ENCODE results near the gene SORCS3. TPM values are rescaled to one million over a fixed set of nuclear protein-coding genes. Genes with fewer than 3 reads are reported as not detected.

SORCS3 gene
- total RNA-seq, 3 donors from 2014 or later (not counting 1 experiment from before 2014, with no cell fraction given) = 0.05 to 0.09 TPM; not detected in 1

DNA sequence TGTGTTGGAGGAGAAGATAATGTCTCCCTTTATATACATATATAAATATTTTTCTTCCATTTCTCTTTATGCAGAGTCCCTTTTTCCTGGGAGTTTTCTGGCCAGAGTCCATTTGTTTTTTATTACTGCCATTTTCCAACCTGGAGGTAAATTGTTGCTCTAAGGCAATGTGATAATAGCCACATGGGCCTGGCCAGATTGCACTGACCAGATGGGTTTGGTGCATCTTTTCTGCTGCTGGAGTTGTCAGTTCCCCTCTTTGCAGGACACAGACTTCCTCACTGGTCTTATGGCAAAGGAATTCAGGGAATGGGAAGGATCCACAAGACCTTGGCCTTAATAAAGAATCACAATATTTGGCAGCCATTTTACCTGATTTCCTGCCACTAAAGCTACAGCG lies 254.9 kb downstream of the SORCS3 start:
- ATAC-seq (no peak), DNase-seq (no peak)
- Histone ChIP-seq H3K36me3 (ENCODE audit: control insufficient read depth, insufficient read depth, low read length) (no peaks in the 10 kb centered on the region), H3K4me1 (ENCODE audit: control insufficient read depth, insufficient read depth, low read length) (no peaks in the 10 kb centered on the region), H3K27ac (ENCODE audit: low read length) (no peak overlapping the region), H3K9me3 (ENCODE audit: control insufficient read depth, insufficient read depth, low read length) (no peaks in the 10 kb centered on the region), H3K27me3 (ENCODE audit: control insufficient read depth, insufficient read depth, low read length) (no peaks in the 10 kb centered on the region), H3K4me3 (ENCODE audit: low read length) (no peak overlapping the region)
- no peak overlapping the region for H3K4me3 Mint-ChIP-seq
- H3K4me1 Mint-ChIP-seq = no peaks in the 10 kb centered on the region
- H3K9me3 Mint-ChIP-seq = peaks cover 0 to 4% of the 10 kb centered on the region in 2 donors
- no peaks in the 10 kb centered on the region for H3K36me3 Mint-ChIP-seq
- intact Hi-C loops (cut with micrococcal nuclease) = no loop called here
- H3K27ac Mint-ChIP-seq = no peak overlapping the region
- TF ChIP-seq, protein P1, sequence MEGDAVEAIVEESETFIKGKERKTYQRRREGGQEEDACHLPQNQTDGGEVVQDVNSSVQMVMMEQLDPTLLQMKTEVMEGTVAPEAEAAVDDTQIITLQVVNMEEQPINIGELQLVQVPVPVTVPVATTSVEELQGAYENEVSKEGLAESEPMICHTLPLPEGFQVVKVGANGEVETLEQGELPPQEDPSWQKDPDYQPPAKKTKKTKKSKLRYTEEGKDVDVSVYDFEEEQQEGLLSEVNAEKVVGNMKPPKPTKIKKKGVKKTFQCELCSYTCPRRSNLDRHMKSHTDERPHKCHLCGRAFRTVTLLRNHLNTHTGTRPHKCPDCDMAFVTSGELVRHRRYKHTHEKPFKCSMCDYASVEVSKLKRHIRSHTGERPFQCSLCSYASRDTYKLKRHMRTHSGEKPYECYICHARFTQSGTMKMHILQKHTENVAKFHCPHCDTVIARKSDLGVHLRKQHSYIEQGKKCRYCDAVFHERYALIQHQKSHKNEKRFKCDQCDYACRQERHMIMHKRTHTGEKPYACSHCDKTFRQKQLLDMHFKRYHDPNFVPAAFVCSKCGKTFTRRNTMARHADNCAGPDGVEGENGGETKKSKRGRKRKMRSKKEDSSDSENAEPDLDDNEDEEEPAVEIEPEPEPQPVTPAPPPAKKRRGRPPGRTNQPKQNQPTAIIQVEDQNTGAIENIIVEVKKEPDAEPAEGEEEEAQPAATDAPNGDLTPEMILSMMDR (IDR thresholded peaks at IDR 0.05) = no peak
- WGBS (ENCODE audit: insufficient coverage) = 82% methylated on average over 1 of the region's 1 CpG
- peaks cover 0 to 3% of the 10 kb centered on the region in 2 donors for H3K27me3 Mint-ChIP-seq (ENCODE audit: low read depth in 2 of 2)

DNA sequence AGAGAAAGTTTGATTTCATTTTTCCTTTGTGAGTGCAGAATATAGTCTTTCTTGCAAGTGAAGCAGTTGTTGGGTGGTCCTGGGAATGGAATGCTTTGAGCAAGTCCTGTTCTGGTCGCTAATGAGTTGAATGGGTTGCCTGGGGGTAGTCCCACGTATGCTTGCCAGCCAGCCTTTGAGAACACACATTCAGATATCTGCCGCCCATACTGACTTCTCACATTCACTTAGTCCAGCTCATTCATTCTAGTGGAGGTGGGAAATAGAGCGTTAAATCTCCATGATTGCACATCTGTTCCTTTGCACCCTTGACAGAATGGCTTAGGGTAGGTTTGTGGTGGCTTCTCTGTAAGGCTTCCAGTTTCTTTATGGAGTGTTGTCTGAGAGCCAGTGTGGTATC lies 256.6 kb downstream of the SORCS3 start:
- TF ChIP-seq, protein P1 (IDR thresholded peaks at IDR 0.05) = no peak
- ATAC-seq (no peak), DNase-seq (no peak)
- Histone ChIP-seq H3K4me1 (ENCODE audit: control insufficient read depth, insufficient read depth, low read length) (no peaks in the 10 kb centered on the region), H3K36me3 (ENCODE audit: control insufficient read depth, insufficient read depth, low read length) (no peaks in the 10 kb centered on the region), H3K9me3 (ENCODE audit: control insufficient read depth, insufficient read depth, low read length) (no peaks in the 10 kb centered on the region), H3K4me3 (ENCODE audit: low read length) (no peak overlapping the region), H3K27me3 (ENCODE audit: control insufficient read depth, insufficient read depth, low read length) (no peaks in the 10 kb centered on the region), H3K27ac (ENCODE audit: low read length) (no peak overlapping the region)
- H3K27me3 Mint-ChIP-seq (ENCODE audit: low read depth in 2 of 2) = peaks cover 0 to 3% of the 10 kb centered on the region in 2 donors
- no peak overlapping the region for H3K27ac Mint-ChIP-seq
- 65% methylated on average over 2 of the region's 4 CpGs for WGBS (ENCODE audit: insufficient coverage)
- intact Hi-C loops (cut with micrococcal nuclease) = no loop called here
- no peak overlapping the region for H3K4me3 Mint-ChIP-seq
- no peaks in the 10 kb centered on the region for H3K4me1 Mint-ChIP-seq
- H3K36me3 Mint-ChIP-seq = no peaks in the 10 kb centered on the region
- H3K9me3 Mint-ChIP-seq = peaks cover 0 to 3% of the 10 kb centered on the region in 2 donors

DNA sequence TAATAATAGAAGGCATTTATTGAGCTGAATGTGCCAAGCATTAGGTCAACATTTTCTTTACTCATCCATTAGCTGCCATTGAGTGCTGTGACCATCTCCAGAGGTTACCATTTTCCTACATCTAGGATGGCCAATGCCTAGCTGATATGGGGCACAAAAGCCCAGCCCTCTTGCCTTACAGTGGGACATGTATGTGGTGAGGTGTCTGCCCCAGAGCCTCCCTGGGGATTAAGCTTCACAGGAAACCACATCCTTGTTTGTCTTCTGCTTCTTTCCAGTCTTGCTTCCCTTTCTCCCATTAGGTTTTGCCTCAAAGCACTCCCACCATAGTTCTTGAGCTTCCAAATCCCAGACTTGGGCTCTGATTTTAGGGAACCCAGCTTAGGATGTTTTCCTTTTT lies 258.7 kb downstream of the SORCS3 start:
- TF ChIP-seq, protein P1 (IDR thresholded peaks at IDR 0.05) = no peak
- no peaks in the 10 kb centered on the region for H3K4me1 ChIP-seq (ENCODE audit: control insufficient read depth, insufficient read depth, low read length)
- H3K4me3 ChIP-seq (ENCODE audit: low read length) = no peak overlapping the region
- no peaks in the 10 kb centered on the region for H3K36me3 Mint-ChIP-seq
- no peak overlapping the region for H3K4me3 Mint-ChIP-seq
- H3K9me3 ChIP-seq (ENCODE audit: control insufficient read depth, insufficient read depth, low read length) = no peaks in the 10 kb centered on the region
- ATAC-seq (no peak), DNase-seq (no peak)
- H3K27me3 ChIP-seq (ENCODE audit: control insufficient read depth, insufficient read depth, low read length) = no peaks in the 10 kb centered on the region
- intact Hi-C loops (cut with micrococcal nuclease) = no loop called here
- H3K36me3 ChIP-seq (ENCODE audit: control insufficient read depth, insufficient read depth, low read length) = no peaks in the 10 kb centered on the region
- H3K27ac ChIP-seq (ENCODE audit: low read length) = no peak overlapping the region
- no peaks in the 10 kb centered on the region for H3K9me3 Mint-ChIP-seq
- H3K4me1 Mint-ChIP-seq = no peaks in the 10 kb centered on the region
- no peak overlapping the region for H3K27ac Mint-ChIP-seq
- H3K27me3 Mint-ChIP-seq (ENCODE audit: low read depth in 2 of 2) = peaks cover 0 to 5% of the 10 kb centered on the region in 2 donors

DNA sequence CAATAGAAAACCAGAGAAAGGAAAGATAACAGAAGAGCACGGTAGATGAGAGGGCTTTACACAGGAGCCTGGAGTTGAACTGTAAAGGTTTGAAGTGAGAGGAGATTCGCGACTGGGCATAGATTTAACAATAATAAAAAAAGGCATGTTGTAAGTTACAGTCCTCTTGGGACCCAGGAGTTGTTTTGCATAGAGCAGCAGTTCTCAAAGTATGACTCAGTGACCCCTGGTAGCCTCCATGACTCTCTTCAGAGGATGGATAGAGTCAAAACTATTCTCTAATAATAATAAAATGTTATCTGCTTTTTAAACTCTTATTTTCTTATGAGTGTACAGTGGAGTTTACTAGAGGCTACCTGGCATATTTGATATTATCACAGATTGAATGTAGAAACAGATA lies 262.3 kb downstream of the SORCS3 start:
- Histone ChIP-seq H3K4me3 (ENCODE audit: low read length) (no peak overlapping the region), H3K27ac (ENCODE audit: low read length) (no peak overlapping the region), H3K36me3 (ENCODE audit: control insufficient read depth, insufficient read depth, low read length) (no peaks in the 10 kb centered on the region), H3K27me3 (ENCODE audit: control insufficient read depth, insufficient read depth, low read length) (no peaks in the 10 kb centered on the region), H3K9me3 (ENCODE audit: control insufficient read depth, insufficient read depth, low read length) (no peaks in the 10 kb centered on the region), H3K4me1 (ENCODE audit: control insufficient read depth, insufficient read depth, low read length) (no peaks in the 10 kb centered on the region)
- 88% methylated on average over 3 of the region's 3 CpGs for WGBS (ENCODE audit: insufficient coverage)
- Mint-ChIP-seq H3K4me1 (no peaks in the 10 kb centered on the region), H3K27me3 (ENCODE audit: low read depth in 2 of 2) (peaks cover 5 to 7% of the 10 kb centered on the region in 2 donors), H3K9me3 (peaks cover 0 to under 1% of the 10 kb centered on the region in 2 donors), H3K36me3 (no peaks in the 10 kb centered on the region), H3K27ac (no peak overlapping the region), H3K4me3 (no peak overlapping the region)
- ATAC-seq = no peak
- intact Hi-C loops (cut with micrococcal nuclease) = no loop called here
- DNase-seq = no peak
- TF ChIP-seq, protein P1 (IDR thresholded peaks at IDR 0.05) = no peak

All from natural killer cell (primary cell).